HepG2 (cell line): ENCODE data around the gene TMEM8B. TPM values are rescaled to one million over a fixed set of nuclear protein-coding genes. Genes with fewer than 3 reads are reported as not detected.

Experiments
- ATAC-seq: fragments of 200-7000 bp; cut with Tn5 transposase; 3 replicates; pipeline ENCODE4 v1.9.1; 2020; ENCODE audit warnings: mild to moderate bottlenecking, moderate library complexity
- BruUV-seq: library from RNA; stranded (reverse); fragments of 400-500 nt; replicated peaks from 2 replicates; lab custom pipeline; 2021; lab: Mats Ljungman, UMichigan
- CTCF ChIA-PET: fragments of 300-600 bp; formaldehyde crosslinking; extraction: SDS; loops from one replicate; lab custom pipeline; 2021; ENCODE audit warnings: low total read pairs, inconsistent platforms, low intra/inter-chr PET ratio; lab: Yijun Ruan, JAX
- POLR2A ChIA-PET: fragments of 350-600 bp; sonication (Branson Sonifier 250); formaldehyde crosslinking; loops from one replicate; lab custom pipeline; 2020; ENCODE audit warnings: antibody characterized with exemption, inconsistent platforms; lab: Yijun Ruan, JAX
- DNase-seq: peaks from one replicate; pipeline ENCODE4 v3.0.0-alpha.2; 2015; ENCODE audit warnings: low spot score
- FAIRE-seq: peaks from 3 replicates; lab custom pipeline; 2011; peaks lifted over from hg19 to GRCh38; lab: Jason Lieb, UNC
- H2AFZ ChIP-seq: one replicate; pipeline ENCODE4 v1.6.1; 2011; ENCODE audit warnings: low read length, inconsistent platforms
- H3K27ac ChIP-seq: fragments of 300-600 bp; 3 replicates; pipeline ENCODE4 v1.8.0; 2011; ENCODE audit warnings: mixed run types, mild to moderate bottlenecking, mixed read lengths, low read length, inconsistent platforms; ENCODE audit not compliant: insufficient read depth; ENCODE audit errors: extremely low read length
- H3K27me3 ChIP-seq, 2 experiments: fragments of 200-600 bp in 1 of 2; 2 replicates in 1 of 2; 3 replicates in 1 of 2; pipeline versions ENCODE4 v1.6.0 to v1.8.0; 2011; ENCODE audit warnings: low read length in 2 of 2, mild to moderate bottlenecking in 2 of 2, moderate library complexity in 2 of 2, inconsistent platforms in 1 of 2; ENCODE audit not compliant: insufficient read depth in 2 of 2, control insufficient read depth in 1 of 2
- H3K36me3 ChIP-seq, 2 experiments: fragments of 200-600 bp in 1 of 2; replicated peaks in 1 of 2; 2 replicates in 1 of 2; 3 replicates in 1 of 2; pipeline versions ENCODE4 v1.5.1 to v1.8.0; 2011; ENCODE audit warnings: low read length in 2 of 2, inconsistent platforms in 1 of 2; ENCODE audit not compliant: insufficient read depth in 2 of 2, control insufficient read depth in 1 of 2
- H3K4me1 ChIP-seq: 2 replicates; pipeline ENCODE4 v1.5.1; 2012; ENCODE audit warnings: low read length, inconsistent platforms; ENCODE audit not compliant: insufficient read depth
- H3K4me2 ChIP-seq: 2 replicates; pipeline ENCODE4 v1.6.0; 2011; ENCODE audit warnings: low read depth, low read length, inconsistent platforms
- H3K4me3 ChIP-seq, 3 experiments: fragments of 200-600 bp in 1 of 3; sonication (generic), shearing (Covaris generic) in 1 of 3; replicated peaks in 1 of 3; 2 replicates each; pipeline ENCODE4 v1.5.1; 2011 to 2016; ENCODE audit warnings: low read length in 3 of 3, inconsistent platforms in 2 of 3, low read depth in 2 of 3, mild to moderate bottlenecking in 2 of 3, control low read depth in 1 of 3, mixed read lengths in 1 of 3; ENCODE audit not compliant: insufficient read depth in 1 of 3
- H3K79me2 ChIP-seq: one replicate; pipeline ENCODE4 v1.6.1; 2011; ENCODE audit warnings: low read length, inconsistent platforms; ENCODE audit not compliant: insufficient read depth
- H3K9ac ChIP-seq: 2 replicates; pipeline ENCODE4 v1.6.0; 2011; ENCODE audit warnings: mild to moderate bottlenecking, low read depth, low read length, inconsistent platforms; ENCODE audit not compliant: insufficient read depth
- H3K9me3 ChIP-seq: 2 replicates; pipeline ENCODE4 v1.5.1; 2012; ENCODE audit warnings: mild to moderate bottlenecking, low read length
- H4K20me1 ChIP-seq: 2 replicates; pipeline ENCODE4 v1.6.0; 2011; ENCODE audit warnings: inconsistent platforms, mild to moderate bottlenecking, low read length, moderate library complexity; ENCODE audit not compliant: insufficient read depth
- ARHGAP35 ChIP-seq: sonication (generic); formaldehyde crosslinking; IDR thresholded peaks from 2 replicates; pipeline ENCODE4 v1.9.0; 2022; ENCODE audit warnings: mild to moderate bottlenecking, inconsistent platforms, moderate library complexity, missing genetic modification reagents, borderline replicate concordance
- CCDC6 ChIP-seq: sonication (generic); formaldehyde crosslinking; IDR thresholded peaks from 2 replicates; pipeline ENCODE4 v1.8.1; 2022; ENCODE audit warnings: mild to moderate bottlenecking, missing genetic modification reagents, moderate library complexity
- KDM5B ChIP-seq: sonication (generic); formaldehyde crosslinking; IDR thresholded peaks from 2 replicates; pipeline ENCODE4 v1.4.0; 2020; ENCODE audit warnings: missing genetic modification reagents, mild to moderate bottlenecking, borderline replicate concordance
- REPIN1 ChIP-seq: sonication (generic); formaldehyde crosslinking; IDR thresholded peaks from 2 replicates; pipeline ENCODE4 v1.8.0; 2022; ENCODE audit warnings: missing genetic modification reagents, low read depth, mild to moderate bottlenecking, borderline replicate concordance
- RFX5 ChIP-seq: IDR thresholded peaks from 2 replicates; pipeline ENCODE4 v1.6.1; 2011; ENCODE audit warnings: low read depth, low read length, improper control_type of control experiment
- SP4 ChIP-seq: sonication (generic); formaldehyde crosslinking; IDR thresholded peaks from 2 replicates; pipeline ENCODE4 v1.8.1; 2023; ENCODE audit warnings: mild to moderate bottlenecking, missing genetic modification reagents
- ZFX ChIP-seq: sonication (generic); formaldehyde crosslinking; IDR thresholded peaks from 2 replicates; pipeline ENCODE4 v1.4.0; 2020; ENCODE audit warnings: mild to moderate bottlenecking, low read depth, missing genetic modification reagents, moderate library complexity
- ZNF235 ChIP-seq: sonication (generic); formaldehyde crosslinking; IDR thresholded peaks from 2 replicates; pipeline ENCODE4 v1.8.1; 2023; ENCODE audit warnings: mild to moderate bottlenecking, missing genetic modification reagents, borderline replicate concordance
- ZNF263 ChIP-seq: sonication (generic); formaldehyde crosslinking; IDR thresholded peaks from 2 replicates; pipeline ENCODE4 v1.4.0; 2020; ENCODE audit warnings: missing genetic modification reagents
- ZNF30 ChIP-seq: sonication (generic); formaldehyde crosslinking; IDR thresholded peaks from 2 replicates; pipeline ENCODE4 v1.5.0; 2020; ENCODE audit warnings: mild to moderate bottlenecking, missing genetic modification reagents
- WGBS: methylation state at CpG from one replicate; pipeline ENCODE4 v1.1.6; 2017; ENCODE audit warnings: low lambda C conversion rate; 5-methylcytosine and 5-hydroxymethylcytosine counted together
- in situ Hi-C: cut with HindIII; loops from 2 replicates; pipeline ENCODE4 v1.10.0; 2017; ENCODE audit warnings: low pct_unique_long_range_greater_than_20kb; ENCODE audit not compliant: extremely low pct_ligation_motif_present
- intact Hi-C: fragments of 100-400 bp; cut with micrococcal nuclease; formaldehyde crosslinking; loops from one replicate; pipeline ENCODE4 v1.10.0; 2022; ENCODE audit not compliant: unreplicated experiment
- polyA plus RNA-seq, 8 experiments: library from polyadenylated mRNA; depleted of rRNA in 3 of 8; stranded (reverse) in 7 of 8; unstranded in 1 of 8; fragments of >200 nt; fragmentation: Illumina TruSeq in 4 of 8; extraction: Trizol in 4 of 8; gene quantifications; 2 replicates each; pipeline versions ENCODE4 v1.2.1 to v1.2.3, GENCODE V29; 2011 to 2016; ENCODE audit warnings: low read depth in 4 of 8, missing spikeins in 1 of 8, mixed read lengths in 1 of 8; ENCODE audit not compliant: insufficient read depth in 1 of 8
- total RNA-seq, 5 experiments: library from RNA; depleted of rRNA; stranded (reverse); fragments of >200 nt; fragmentation: Illumina TruSeq; extraction: Trizol; gene quantifications; 2 replicates each; pipeline ENCODE4 v1.2.3, GENCODE V29; 2016; ENCODE audit warnings: low read depth in 1 of 5

The TMEM8B gene
- total and polyA plus RNA-seq, 2 of the 13 experiments (the other 11 are each of a cell fraction or from before 2014, with no cell fraction given), result 2.1 to 2.7 TPM

- TF ChIP-seq ZFX (CRISPR knock-in tag) (peak; percentile 2; the same call in 1 of the 2 replicates), ZNF263 (CRISPR knock-in tag) (peak; percentile 34; the same call in 1 of the 2 replicates), ZNF30 (no peak)
- no peak overlapping the region for H3K9ac ChIP-seq
- no peaks in the 10 kb centered on the region for H3K79me2 ChIP-seq
- ATAC-seq (no peak), DNase-seq (no peak), FAIRE-seq (no peak)
- intact Hi-C loops, result no loop called here
- peaks cover 75% of the 10 kb centered on the region for H3K4me1 ChIP-seq
- H3K27me3 ChIP-seq, result peaks cover 0 to 15% of the 10 kb centered on the region in 2 experiments; a peak in 2 of 5 replicates
- BruUV-seq, result no TSS peak
- in situ Hi-C loops, result no loop called here
- H3K4me2 ChIP-seq, result peak overlapping the region; percentile 96
- no peak overlapping the region for H3K27ac ChIP-seq
- H4K20me1 ChIP-seq, result no peaks in the 10 kb centered on the region
- 35% methylated on average over 9 of the region's 9 CpGs for WGBS
- no peaks in the 10 kb centered on the region for H3K9me3 ChIP-seq
- peak overlapping the region; percentile 14 to 67 (median 35); a peak in 5 of 6 replicates for H3K4me3 ChIP-seq
- H3K36me3 ChIP-seq, result no peaks in the 10 kb centered on the region
- H2AFZ ChIP-seq, result no peak overlapping the region
- CTCF ChIA-PET, result no interaction called here
- POLR2A ChIA-PET, result no interaction called here
Measured at GRCh38 chr9:35908504-35909125, 79.6 kb downstream of the TMEM8B start.

GRCh38 chr9:35909274-35909673 is 80.2 kb downstream of the TMEM8B start, which contains the start of gene SPAAR:
TSS of gene SPAAR (plus strand) at chr9:35909490. CDS start at chr9:35910464, 974 bp downstream.
- Histone ChIP-seq H3K27me3 (peaks cover 0 to 15% of the 10 kb centered on the region in 2 experiments; a peak in 2 of 5 replicates), H3K9me3 (no peaks in the 10 kb centered on the region), H3K4me2 (peak within 1 kb of the TSS; percentile 96), H3K79me2 (no peaks in the 10 kb centered on the region), H3K9ac (no peak within 1 kb of the TSS), H2AFZ (no peak within 1 kb of the TSS), H3K4me1 (peaks cover 81% of the 10 kb centered on the region), H4K20me1 (no peaks in the 10 kb centered on the region), H3K27ac (no peak within 1 kb of the TSS), H3K4me3 (peak within 1 kb of the TSS; percentile 14 to 67 (median 35); a peak in 5 of 6 replicates), H3K36me3 (no peaks in the 10 kb centered on the region)
- 76% methylated on average over 11 of the region's 11 CpGs for WGBS
- ATAC-seq (no peak), FAIRE-seq (no peak), DNase-seq (no peak)
- CTCF ChIA-PET, result no interaction called here
- in situ Hi-C loops, result no loop called here
- intact Hi-C loops, result no loop called here
- BruUV-seq, result no TSS peak
- POLR2A ChIA-PET, result no interaction called here
- no peak for TF ChIP-seq RFX5
- no peak for TF ChIP-seq ZNF235 (CRISPR knock-in tag)
- no peak for TF ChIP-seq KDM5B
- no peak for TF ChIP-seq CCDC6 (CRISPR knock-in tag)
- TF ChIP-seq ARHGAP35, result no peak
- no peak for TF ChIP-seq REPIN1 (CRISPR knock-in tag)
- no peak for TF ChIP-seq SP4 (CRISPR knock-in tag)
